ENCODE results near the gene PLAC8L1. TPM values are rescaled to one million over a fixed set of nuclear protein-coding genes. Genes with fewer than 3 reads are reported as not detected.

PLAC8L1 gene
- total RNA-seq, result not detected

DNA sequence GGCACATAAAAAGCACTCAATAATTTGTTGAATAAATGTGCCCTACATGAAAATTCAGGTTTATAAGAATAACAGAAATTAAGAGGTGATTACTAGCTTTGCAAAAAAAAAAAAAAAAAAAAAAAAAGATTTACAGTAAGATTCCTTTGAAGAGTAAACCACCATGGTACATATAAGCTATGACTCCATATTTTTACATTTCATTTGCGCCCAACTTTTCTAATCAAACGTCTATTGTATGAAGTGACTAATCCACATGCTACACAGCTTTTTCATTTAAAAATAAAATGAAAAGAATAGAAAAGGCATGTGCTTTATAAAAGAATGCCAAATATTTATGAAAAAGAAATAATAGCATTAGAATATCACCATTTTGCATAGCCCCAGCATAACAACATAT, at the start of gene PLAC8L1:
Gene PLAC8L1 (minus strand): TSS at position 101 of the 400 bp plus-strand sequence. CDS start 1,266 bp downstream, outside the sequence.

Small RNA genes within 50 kb of the gene (small RNA-seq; reads per million reads assigned to genes)
- gene AC091959.1 (ENCODE audit: low replicate concordance), result not detected

Other genes starting within 250 kb of the PLAC8L1 start
- not detected for gene GRXCR2, start 232.6 kb downstream of the PLAC8L1 start, total RNA-seq
- 0.94 TPM for gene SH3RF2, start 169.0 kb downstream of the PLAC8L1 start, total RNA-seq
- gene LARS1, start 77.1 kb upstream of the PLAC8L1 start, total RNA-seq, result 167 TPM
- gene RBM27, start 98.0 kb upstream of the PLAC8L1 start, total RNA-seq, result 39.8 TPM
- gene POU4F3, start 233.3 kb upstream of the PLAC8L1 start, total RNA-seq, result not detected

Measured in parietal lobe (tissue), 2 donors.